B cell (primary cell): ENCODE results near the gene PAK2. TPM values are rescaled to one million over a fixed set of nuclear protein-coding genes. Genes with fewer than 3 reads are reported as not detected.

Experiments used
- ATAC-seq: fragments of 200-7000 bp; cut with Tn5 transposase; one replicate; pipeline ENCODE4 v1.10.0; 2021; ENCODE audit warnings: low read depth, mild to moderate bottlenecking, moderate number of reproducible peaks, moderate library complexity
- CTCF ChIA-PET: fragments of 350-600 bp; sonication (Branson Sonifier 250); formaldehyde crosslinking; loops from one replicate; lab custom pipeline; 2021; ENCODE audit warnings: antibody characterized with exemption, inconsistent platforms; lab: Charles Lee
- POLR2A ChIA-PET: fragments of 350-600 bp; sonication (Branson Sonifier 250); formaldehyde crosslinking; loops from one replicate; lab custom pipeline; 2021; ENCODE audit warnings: antibody characterized with exemption; lab: Charles Lee
- DNase-seq: peaks from one replicate; pipeline ENCODE4 v3.0.0; 2013
- H2AFZ ChIP-seq: 2 replicates; pipeline ENCODE4 v1.6.1; 2012; ENCODE audit warnings: mild to moderate bottlenecking, low read depth, low read length; ENCODE audit not compliant: insufficient read depth, poor library complexity, severe bottlenecking
- H3K27ac ChIP-seq, 2 donors: 1 replicate in 1 of 2; 2 replicates in 1 of 2; pipeline ENCODE4 v1.5.1; 2012 to 2013; ENCODE audit warnings: low read length in 2 of 2, mild to moderate bottlenecking in 2 of 2, moderate library complexity in 1 of 2
- H3K27me3 ChIP-seq, 4 experiments: fragments of 200-600 bp in 1 of 4; sonication (generic) in 1 of 4; replicated peaks in 1 of 4; 1 replicate in 2 of 4; 2 replicates in 2 of 4; pipeline versions ENCODE4 v1.6.1 to v1.7.0; 2013 to 2016; ENCODE audit warnings: low read length in 3 of 4, mild to moderate bottlenecking in 2 of 4, mixed read lengths in 1 of 4, moderate library complexity in 1 of 4; ENCODE audit not compliant: insufficient read depth in 4 of 4, control insufficient read depth in 3 of 4; ENCODE audit errors: control extremely low read depth in 1 of 4
- H3K36me3 ChIP-seq, 2 experiments: replicated peaks in 1 of 2; 1 replicate in 1 of 2; 2 replicates in 1 of 2; pipeline versions ENCODE4 v1.6.1 to v1.7.1; 2013; ENCODE audit warnings: low read length in 1 of 2; ENCODE audit not compliant: insufficient read depth in 2 of 2, control insufficient read depth in 1 of 2; ENCODE audit errors: control extremely low read depth in 1 of 2, extremely low read depth in 1 of 2
- H3K4me1 ChIP-seq, 2 donors: fragments of 200-600 bp in 1 of 2; sonication (generic) in 1 of 2; 1 replicate in 1 of 2; 2 replicates in 1 of 2; pipeline versions ENCODE4 v1.5.1 to v1.6.1; 2013 to 2017; ENCODE audit warnings: low read length in 2 of 2; ENCODE audit not compliant: control insufficient read depth in 2 of 2, insufficient read depth in 2 of 2
- H3K4me2 ChIP-seq: replicated peaks from 2 replicates; pipeline ENCODE3; 2012; ENCODE audit warnings: mild to moderate bottlenecking, low read depth, low read length; ENCODE audit not compliant: poor library complexity, severe bottlenecking
- H3K4me3 ChIP-seq, 5 experiments: fragments of 200-600 bp in 1 of 5; sonication (generic) in 1 of 5; 1 replicate in 3 of 5; 2 replicates in 2 of 5; pipeline versions ENCODE4 v1.5.1 to v1.7.0; 2011 to 2016; ENCODE audit warnings: low read length in 4 of 5, mild to moderate bottlenecking in 4 of 5, low read depth in 2 of 5, control low read depth in 1 of 5, moderate library complexity in 1 of 5; ENCODE audit not compliant: insufficient read depth in 1 of 5; ENCODE audit errors: control extremely low read depth in 1 of 5, extremely low read depth in 1 of 5
- H3K79me2 ChIP-seq: fragments of 200-600 bp; sonication (generic); one replicate; pipeline ENCODE4 v1.6.0; 2016; ENCODE audit warnings: low read length; ENCODE audit not compliant: control insufficient read depth, insufficient read depth
- H3K9ac ChIP-seq: fragments of 200-600 bp; sonication (generic); 2 replicates; pipeline ENCODE4 v1.6.1; 2017; ENCODE audit warnings: mild to moderate bottlenecking, low read length, moderate library complexity
- H3K9me3 ChIP-seq, 3 donors: one replicate each; pipeline versions ENCODE4 v1.6.1 to v1.7.1; 2013; ENCODE audit warnings: low read length in 2 of 3; ENCODE audit not compliant: control insufficient read depth in 2 of 3, insufficient read depth in 1 of 3; ENCODE audit errors: control extremely low read depth in 1 of 3
- H4K20me1 ChIP-seq: 2 replicates; pipeline ENCODE4 v1.6.0; 2012; ENCODE audit warnings: mild to moderate bottlenecking, low read length; ENCODE audit not compliant: insufficient read depth, control insufficient read depth, poor library complexity, severe bottlenecking
- H3K27ac Mint-ChIP-seq: one replicate; pipeline ENCODE4 v1.8.0; 2021; ENCODE audit warnings: mixed read lengths
- H3K27me3 Mint-ChIP-seq: one replicate; pipeline ENCODE4 v1.8.0; 2021; ENCODE audit warnings: mixed read lengths
- H3K4me1 Mint-ChIP-seq: one replicate; pipeline ENCODE4 v1.8.0; 2021; ENCODE audit warnings: mixed read lengths
- H3K4me3 Mint-ChIP-seq: one replicate; pipeline ENCODE4 v1.8.0; 2021; ENCODE audit warnings: mixed read lengths
- H3K9me3 Mint-ChIP-seq: one replicate; pipeline ENCODE4 v1.8.0; 2022; ENCODE audit warnings: mixed read lengths; ENCODE audit not compliant: insufficient read depth
- CTCF ChIP-seq: fragments of 200-600 bp; IDR thresholded peaks from one replicate; pipeline ENCODE4 v1.8.0; 2022; ENCODE audit warnings: antibody characterized with exemption, mild to moderate bottlenecking
- EZH2 ChIP-seq: IDR thresholded peaks from 2 replicates; pipeline ENCODE4 v1.6.1; 2012; ENCODE audit warnings: borderline replicate concordance, low read depth, mild to moderate bottlenecking, moderate library complexity, low read length; ENCODE audit not compliant: insufficient read depth, poor library complexity, severe bottlenecking
- WGBS: methylation state at CpG from one replicate; pipeline ENCODE4 v1.1.5; 2013; ENCODE audit warnings: missing lambda C conversion rate; ENCODE audit not compliant: insufficient coverage; 5-methylcytosine and 5-hydroxymethylcytosine counted together
- intact Hi-C: fragments of 100-400 bp; cut with micrococcal nuclease; formaldehyde crosslinking; loops from one replicate; pipeline ENCODE4 v1.10.0; 2022
- polyA plus RNA-seq: library from polyadenylated mRNA; depleted of rRNA; stranded (reverse); fragments of >200 nt; gene quantifications from 2 replicates; pipeline ENCODE4 v1.2.3, GENCODE V29; 2012
- total RNA-seq, 2 donors: library from RNA; stranded (reverse); fragments of 120-200 nt in 1 of 2; gene quantifications; 1 replicate in 1 of 2; 2 replicates in 1 of 2; pipeline versions ENCODE4 v1.2.3 to v1.2.4, GENCODE V29; 2013 to 2022

PAK2 gene
- total and polyA plus RNA-seq, 2 donors (not counting 1 experiment from before 2014, with no cell fraction given) = 16.4 to 81.7 TPM

DNA sequence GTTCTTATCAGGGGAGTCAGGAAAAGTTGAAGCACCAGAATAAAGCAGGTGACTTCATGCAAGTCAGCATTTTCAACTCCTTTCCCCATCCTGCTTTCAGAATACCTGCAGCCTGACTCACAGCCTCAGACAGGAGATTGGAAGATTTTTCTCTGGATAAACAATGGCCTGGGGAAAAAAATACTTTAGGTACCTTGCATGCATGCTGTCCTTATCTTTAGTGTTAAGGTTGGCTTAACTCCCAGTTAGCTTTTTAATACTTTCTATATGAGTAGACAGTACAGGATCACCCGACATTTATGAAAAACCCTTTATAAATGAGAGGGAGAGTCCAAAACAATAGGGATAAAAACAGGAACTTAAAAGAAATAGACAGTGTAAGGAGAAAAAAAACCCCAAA is 53.6 kb downstream of the PAK2 start:
- H4K20me1 ChIP-seq = peaks cover 74% of the 10 kb centered on the region
- DNase-seq (no peak), ATAC-seq (no peak)
- H3K27ac ChIP-seq = no peak overlapping the region
- H3K9me3 ChIP-seq = peaks cover 0 to 13% (median 1%) of the 10 kb centered on the region in 3 donors
- no peak for TF ChIP-seq CTCF
- no peak for TF ChIP-seq EZH2
- CTCF ChIA-PET = no interaction called here
- H3K79me2 ChIP-seq = peaks cover 89% of the 10 kb centered on the region
- Mint-ChIP-seq H3K27me3 (no peaks in the 10 kb centered on the region), H3K9me3 (no peaks in the 10 kb centered on the region), H3K4me1 (peaks cover 9% of the 10 kb centered on the region), H3K4me3 (no peak overlapping the region), H3K27ac (no peak overlapping the region)
- no peaks in the 10 kb centered on the region for H3K27me3 ChIP-seq
- no peak overlapping the region for H3K4me2 ChIP-seq
- POLR2A ChIA-PET = no interaction called here
- no CpG with 5 or more reads among the region's 1 CpG for WGBS
- H3K9ac ChIP-seq = no peak overlapping the region
- intact Hi-C loops = no loop called here
- peaks cover 13 to 43% of the 10 kb centered on the region in 2 experiments for H3K36me3 ChIP-seq
- H3K4me3 ChIP-seq = no peak overlapping the region
- no peak overlapping the region for H2AFZ ChIP-seq
- no peaks in the 10 kb centered on the region for H3K4me1 ChIP-seq

DNA sequence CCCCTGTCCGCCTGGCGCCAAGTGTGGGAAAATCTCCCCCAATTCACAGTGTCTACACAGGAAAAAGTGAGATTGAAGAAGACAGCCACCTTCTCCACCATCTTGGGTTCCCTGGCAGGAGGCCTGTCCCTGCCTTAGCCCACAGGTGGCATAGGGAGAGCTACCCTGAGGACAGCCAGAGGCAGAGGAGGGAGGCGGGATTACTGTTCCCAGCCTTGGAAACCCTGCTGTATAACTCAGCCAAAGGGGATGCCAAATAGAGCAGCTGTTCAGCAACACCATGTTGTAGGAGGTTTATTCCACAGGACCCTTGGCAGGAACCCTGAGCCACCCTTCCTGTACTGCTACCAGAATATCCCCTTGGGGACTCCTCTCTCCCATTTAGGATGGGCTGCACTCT is 54.8 kb downstream of the PAK2 start:
- CTCF ChIA-PET = no interaction called here
- no peaks in the 10 kb centered on the region for H3K9me3 Mint-ChIP-seq

More for the DNA sequence above, 54.8 kb downstream of the PAK2 start:
- Histone ChIP-seq H3K36me3 (peaks cover 13 to 47% of the 10 kb centered on the region in 2 experiments), H2AFZ (no peak overlapping the region), H3K9me3 (peaks cover 0 to 13% (median 0%) of the 10 kb centered on the region in 3 donors), H3K27me3 (no peaks in the 10 kb centered on the region), H3K4me3 (no peak overlapping the region), H3K9ac (no peak overlapping the region), H3K4me1 (no peaks in the 10 kb centered on the region), H3K79me2 (peaks cover 85% of the 10 kb centered on the region), H3K4me2 (no peak overlapping the region), H3K27ac (no peak overlapping the region), H4K20me1 (peaks cover 71% of the 10 kb centered on the region)
- DNase-seq (no peak), ATAC-seq (no peak)
- peaks cover 6% of the 10 kb centered on the region for H3K4me1 Mint-ChIP-seq
- POLR2A ChIA-PET = no interaction called here
- no peak for TF ChIP-seq EZH2
- TF ChIP-seq CTCF = no peak
- no peaks in the 10 kb centered on the region for H3K27me3 Mint-ChIP-seq
- intact Hi-C loops = no loop called here
- 100% methylated on average over 1 of the region's 3 CpGs for WGBS
- no peak overlapping the region for H3K27ac Mint-ChIP-seq
- H3K4me3 Mint-ChIP-seq = no peak overlapping the region
